IPS-NIHi11 (cell line): ENCODE data around the gene COQ8B.
A peak's percentile ranks its signal among the peaks of the same experiment; 100 is the strongest.

ENCODE experiments used
- DNase-seq: peaks from one replicate; pipeline ENCODE4 v3.0.0; 2012; ENCODE audit warnings: mixed read lengths, low spot score

COQ8B gene

GRCh38 chr19:40717880-40718773 lies 1.4 kb upstream of the COQ8B start:
- no peak for DNase-seq

- DNase-seq: no peak
Measured at GRCh38 chr19:40717325-40717879, 716 bp upstream of the COQ8B start.

GRCh38 chr19:40716031-40716481 lies 630 bp downstream of the COQ8B start:
- DNase-seq: no peak

GRCh38 chr19:40714441-40715299 lies 2.0 kb downstream of the COQ8B start:
- DNase-seq: peak; percentile 91

- DNase-seq: no peak
Measured at GRCh38 chr19:40713939-40714338, 2.7 kb downstream of the COQ8B start.

GRCh38 chr19:40709817-40710216 lies 6.9 kb downstream of the COQ8B start:
- no peak for DNase-seq

- no peak for DNase-seq
Measured at GRCh38 chr19:40707615-40708014, 9.1 kb downstream of the COQ8B start.

GRCh38 chr19:40705950-40706619 lies 10.6 kb downstream of the COQ8B start:
- DNase-seq: no peak

- DNase-seq: no peak
Measured at GRCh38 chr19:40705362-40705651, 11.4 kb downstream of the COQ8B start.

GRCh38 chr19:40704491-40705361 lies 12.0 kb downstream of the COQ8B start:
- DNase-seq: no peak

GRCh38 chr19:40703029-40703755 lies 13.5 kb downstream of the COQ8B start:
- no peak for DNase-seq

GRCh38 chr19:40702337-40703012 lies 14.2 kb downstream of the COQ8B start:
- DNase-seq: peak; percentile 71

GRCh38 chr19:40701758-40702157 lies 14.9 kb downstream of the COQ8B start:
- no peak for DNase-seq

- no peak for DNase-seq
Measured at GRCh38 chr19:40700083-40700482, 16.6 kb downstream of the COQ8B start.

GRCh38 chr19:40697007-40697406 lies 19.7 kb downstream of the COQ8B start:
- no peak for DNase-seq

GRCh38 chr19:40695881-40696280 lies 20.8 kb downstream of the COQ8B start:
- DNase-seq: no peak

- DNase-seq: no peak
Measured at GRCh38 chr19:40693896-40694295, 22.8 kb downstream of the COQ8B start.

- no peak for DNase-seq
Measured at GRCh38 chr19:40693150-40693788, 23.4 kb downstream of the COQ8B start.

- no peak for DNase-seq
Measured at GRCh38 chr19:40692212-40692551, 24.5 kb downstream of the COQ8B start.
